GM12878 (cell line): ENCODE results near the gene ABCA4. TPM values are rescaled to one million over a fixed set of nuclear protein-coding genes. Genes with fewer than 3 reads are reported as not detected.

Experiments used
- ATAC-seq: fragments of 200-7000 bp; cut with Tn5 transposase; 3 replicates; pipeline ENCODE4 v1.9.1; 2020; ENCODE audit warnings: mild to moderate bottlenecking, moderate library complexity
- BruUV-seq: library from RNA; stranded (reverse); fragments of 400-500 nt; replicated peaks from 2 replicates; lab custom pipeline; 2021; lab: Mats Ljungman, UMichigan
- CTCF ChIA-PET: fragments of 300-600 bp; sonication (Branson Sonifier 250); formaldehyde crosslinking; extraction: SDS; loops from one replicate; lab custom pipeline; 2021; ENCODE audit warnings: inconsistent platforms; lab: Yijun Ruan, JAX
- POLR2A ChIA-PET: fragments of 350-600 bp; formaldehyde crosslinking; extraction: SDS; loops from one replicate; lab custom pipeline; 2021; ENCODE audit warnings: inconsistent platforms; lab: Charles Lee
- RAD21 ChIA-PET: fragments of 300-600 bp; sonication (Branson Sonifier 250); formaldehyde crosslinking; loops from one replicate; lab custom pipeline; 2023; ENCODE audit warnings: antibody characterized with exemption; ENCODE audit not compliant: unreplicated experiment; lab: Charles Lee
- SMC1A ChIA-PET: fragments of 300-600 bp; sonication (Branson Sonifier 250); formaldehyde crosslinking; loops from one replicate; lab custom pipeline; 2023; ENCODE audit not compliant: unreplicated experiment, uncharacterized antibody; lab: Charles Lee
- DNase-seq: peaks from one replicate; pipeline ENCODE4 v3.0.0-alpha.2; 2011; ENCODE audit warnings: low read depth, low spot score
- FAIRE-seq: peaks from 3 replicates; lab custom pipeline; 2011; peaks lifted over from hg19 to GRCh38; lab: Jason Lieb, UNC
- H2AFZ ChIP-seq: 2 replicates; pipeline ENCODE4 v1.6.0; 2011; ENCODE audit warnings: low read depth, low read length, control low read depth; ENCODE audit not compliant: control insufficient read depth
- H3K27ac ChIP-seq: 2 replicates; pipeline ENCODE4 v1.5.1; 2011; ENCODE audit warnings: control low read depth; ENCODE audit not compliant: control insufficient read depth, insufficient read depth
- H3K27me3 ChIP-seq, 2 experiments: replicated peaks in 1 of 2; 2 replicates each; pipeline versions ENCODE4 v1.6.0 to v1.6.1; 2011; ENCODE audit warnings: low read length in 1 of 2; ENCODE audit not compliant: control insufficient read depth in 2 of 2, insufficient read depth in 2 of 2
- H3K36me3 ChIP-seq, 2 experiments: 2 replicates each; pipeline ENCODE4 v1.5.1; 2011; ENCODE audit warnings: low read length in 1 of 2; ENCODE audit not compliant: control insufficient read depth in 2 of 2, insufficient read depth in 2 of 2
- H3K4me1 ChIP-seq: 2 replicates; pipeline ENCODE4 v1.6.1; 2011; ENCODE audit warnings: mild to moderate bottlenecking, low read length, moderate library complexity, mixed read lengths; ENCODE audit not compliant: control insufficient read depth, insufficient read depth
- H3K4me2 ChIP-seq: 2 replicates; pipeline ENCODE4 v1.6.0; 2011; ENCODE audit warnings: control low read depth; ENCODE audit not compliant: control insufficient read depth, insufficient read depth
- H3K4me3 ChIP-seq: fragments of 200-600 bp; sonication (generic); 2 replicates; pipeline ENCODE4 v1.5.1; 2016
- H3K79me2 ChIP-seq: 2 replicates; pipeline ENCODE4 v1.6.0; 2011; ENCODE audit warnings: low read length; ENCODE audit not compliant: control insufficient read depth, insufficient read depth
- H3K9ac ChIP-seq: 2 replicates; pipeline ENCODE4 v1.8.0; 2011; ENCODE audit warnings: low read length, control low read depth, mixed read lengths; ENCODE audit not compliant: control insufficient read depth, insufficient read depth
- H3K9me3 ChIP-seq: replicated peaks from 3 replicates; pipeline ENCODE4 v1.5.1; 2011; ENCODE audit warnings: mild to moderate bottlenecking, low read length; ENCODE audit not compliant: control insufficient read depth, insufficient read depth
- H4K20me1 ChIP-seq: 2 replicates; pipeline ENCODE4 v1.6.0; 2011; ENCODE audit not compliant: control insufficient read depth, insufficient read depth
- BCL11A ChIP-seq: IDR thresholded peaks from 2 replicates; pipeline ENCODE4 v1.6.1; 2011; ENCODE audit warnings: low read depth, low read length
- EGR1 ChIP-seq, 2 experiments: IDR thresholded peaks; 1 replicate in 1 of 2; 2 replicates in 1 of 2; pipeline ENCODE4 v1.6.1; 2011 to 2012; ENCODE audit warnings: low read depth in 2 of 2, low read length in 2 of 2, borderline replicate concordance in 1 of 2, mild to moderate bottlenecking in 1 of 2, moderate library complexity in 1 of 2
- ETV6 ChIP-seq, 2 experiments: fragments of 450-650 bp in 1 of 2; IDR thresholded peaks in 1 of 2; conservative IDR thresholded peaks in 1 of 2; 2 replicates each; pipeline ENCODE4 v1.6.1; 2014; ENCODE audit warnings: antibody characterized with exemption in 1 of 2, borderline replicate concordance in 1 of 2, low read depth in 1 of 2, mild to moderate bottlenecking in 1 of 2, moderate library complexity in 1 of 2
- FOS ChIP-seq: IDR thresholded peaks from 3 replicates; pipeline ENCODE4 v1.6.1; 2011; ENCODE audit warnings: borderline replicate concordance; ENCODE audit not compliant: insufficient read length; ENCODE audit errors: extremely low read depth
- GABPA ChIP-seq: IDR thresholded peaks from 2 replicates; pipeline ENCODE4 v1.6.1; 2014; ENCODE audit warnings: antibody characterized with exemption, low read depth, mild to moderate bottlenecking, inconsistent platforms
- HDAC6 ChIP-seq: fragments of 200-600 bp; sonication (generic); IDR thresholded peaks from one replicate; pipeline ENCODE4 v1.8.0; 2017; ENCODE audit warnings: antibody characterized with exemption; ENCODE audit not compliant: unreplicated experiment
- IKZF1 ChIP-seq: fragments of 450-650 bp; conservative IDR thresholded peaks from 2 replicates; pipeline ENCODE4 v1.6.1; 2017; ENCODE audit warnings: antibody characterized with exemption, mild to moderate bottlenecking
- KLF5 ChIP-seq: fragments of 450-650 bp; IDR thresholded peaks from 2 replicates; pipeline ENCODE4 v1.6.1; 2014; ENCODE audit warnings: mild to moderate bottlenecking; ENCODE audit not compliant: partially characterized antibody
- NFIC ChIP-seq: IDR thresholded peaks from 2 replicates; pipeline ENCODE4 v1.6.1; 2012; ENCODE audit warnings: low read depth, mild to moderate bottlenecking, inconsistent platforms, low read length, moderate library complexity
- POLR2A ChIP-seq: IDR thresholded peaks from 2 replicates; pipeline ENCODE4 v1.6.1; 2011; ENCODE audit warnings: low read depth, mild to moderate bottlenecking, low read length
- RCOR1 ChIP-seq: conservative IDR thresholded peaks from 2 replicates; pipeline ENCODE4 v1.6.1; 2012; ENCODE audit warnings: low read depth, low read length, improper control_type of control experiment
- RUNX3 ChIP-seq: IDR thresholded peaks from 2 replicates; pipeline ENCODE4 v1.6.1; 2012; ENCODE audit warnings: low read length, inconsistent platforms
- TARDBP ChIP-seq: IDR thresholded peaks from 2 replicates; pipeline ENCODE4 v1.6.1; 2016; ENCODE audit warnings: borderline replicate concordance
- WGBS: methylation state at CpG from one replicate; pipeline ENCODE4 v1.1.6; 2016; ENCODE audit warnings: low lambda C conversion rate; ENCODE audit not compliant: insufficient replicate concordance, insufficient coverage; ENCODE audit errors: missing lambda C conversion rate; 5-methylcytosine and 5-hydroxymethylcytosine counted together
- in situ Hi-C: fragments of 300-500 bp; cut with MboI; formaldehyde crosslinking; loops from 9 replicates; pipeline ENCODE4 v1.14.3; 2018; ENCODE audit warnings: mixed read lengths
- intact Hi-C: fragments of 100-400 bp; cut with micrococcal nuclease; formaldehyde crosslinking; loops from one replicate; pipeline ENCODE4 v1.14.2; 2022; ENCODE audit not compliant: unreplicated experiment
- polyA plus RNA-seq, 11 experiments: library from polyadenylated mRNA; depleted of rRNA in 4 of 11; unstranded in 6 of 11; stranded (reverse) in 5 of 11; fragments of >200 nt; fragmentation: Nextera tagmentation in 4 of 11; fragmentation: Illumina TruSeq in 1 of 11; extraction: Ambion mirVana in 4 of 11; extraction: Trizol in 1 of 11; gene quantifications; 1 replicate in 1 of 11; 2 replicates in 10 of 11; pipeline versions ENCODE4 v1.2.1 to v1.2.3, GENCODE V29; 2011 to 2016; ENCODE audit warnings: inconsistent platforms in 2 of 11, missing spikeins in 2 of 11, low read depth in 1 of 11
- total RNA-seq, 4 experiments: library from RNA; depleted of rRNA in 3 of 4; stranded (reverse); fragments of >200 nt in 3 of 4; fragmentation: Illumina TruSeq in 1 of 4; extraction: Trizol in 1 of 4; gene quantifications; 2 replicates each; pipeline versions ENCODE4 v1.2.1 to v1.2.3, GENCODE V29; 2013 to 2021
- TF ChIP-seq, protein P1 (sequence below): fragments of 450-650 bp; formaldehyde crosslinking; IDR thresholded peaks from 2 replicates; pipeline ENCODE4 v1.4.0; 2020; ENCODE audit warnings: mild to moderate bottlenecking, moderate library complexity
- TF ChIP-seq, protein P2 (sequence below): IDR thresholded peaks from 2 replicates; pipeline ENCODE4 v1.6.1; 2012; ENCODE audit warnings: low read length, inconsistent platforms

Gene ABCA4
- total and polyA plus RNA-seq, 10 of the 15 experiments (the other 5 are each of a cell fraction or from before 2014, with no cell fraction given) = 0.03 to 0.28 (median 0.11) TPM; not detected in 3

DNA sequence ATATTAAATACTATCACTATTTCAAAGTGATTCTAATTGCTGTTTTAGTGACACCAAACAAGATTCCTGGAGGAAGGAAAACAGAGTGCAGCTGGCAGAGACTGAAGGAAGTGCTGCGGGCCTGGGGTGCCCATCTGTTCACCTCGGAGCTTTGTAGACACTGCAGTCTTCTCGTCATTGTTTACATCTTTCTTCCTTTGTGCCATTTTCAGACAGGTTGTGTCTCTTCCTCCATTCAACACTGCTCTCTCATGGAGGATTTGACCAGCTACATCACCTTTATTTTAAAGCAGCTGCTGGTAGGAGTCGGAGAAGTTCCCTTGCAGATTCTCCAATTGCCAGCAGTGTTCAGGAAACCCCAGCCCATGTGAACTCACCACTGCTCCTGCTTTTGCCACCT is 37.3 kb downstream of the ABCA4 start:
- Histone ChIP-seq H3K4me2 (no peak overlapping the region), H2AFZ (no peak overlapping the region), H3K36me3 (no peaks in the 10 kb centered on the region), H3K79me2 (no peaks in the 10 kb centered on the region), H3K4me3 (no peak overlapping the region), H3K27ac (no peak overlapping the region), H3K9me3 (no peaks in the 10 kb centered on the region), H3K27me3 (peaks cover 0 to 5% of the 10 kb centered on the region in 2 experiments; a peak in 3 of 4 replicates), H3K4me1 (no peaks in the 10 kb centered on the region), H3K9ac (no peak overlapping the region), H4K20me1 (no peaks in the 10 kb centered on the region)
- 0% methylated on average over 4 of the region's 4 CpGs for WGBS
- no TSS peak for BruUV-seq
- TF ChIP-seq EGR1 (IDR thresholded peaks at IDR 0.05; ENCODE audit: borderline replicate concordance in 1 of 2, low read depth in 2 of 2, low read length in 2 of 2) (no peak), RUNX3 (no peak), ETV6 (conservative IDR thresholded peaks at IDR 0.05 in 1 of 2, IDR thresholded peaks at IDR 0.05 in 1 of 2; ENCODE audit: borderline replicate concordance in 1 of 2, low read depth in 1 of 2) (no peak), TARDBP (no peak), POLR2A (no peak), RCOR1 (no peak), BCL11A (no peak), GABPA (no peak), HDAC6 (no peak), KLF5 (no peak), FOS (no peak), IKZF1 (no peak), NFIC (no peak)
- TF ChIP-seq, protein P1, sequence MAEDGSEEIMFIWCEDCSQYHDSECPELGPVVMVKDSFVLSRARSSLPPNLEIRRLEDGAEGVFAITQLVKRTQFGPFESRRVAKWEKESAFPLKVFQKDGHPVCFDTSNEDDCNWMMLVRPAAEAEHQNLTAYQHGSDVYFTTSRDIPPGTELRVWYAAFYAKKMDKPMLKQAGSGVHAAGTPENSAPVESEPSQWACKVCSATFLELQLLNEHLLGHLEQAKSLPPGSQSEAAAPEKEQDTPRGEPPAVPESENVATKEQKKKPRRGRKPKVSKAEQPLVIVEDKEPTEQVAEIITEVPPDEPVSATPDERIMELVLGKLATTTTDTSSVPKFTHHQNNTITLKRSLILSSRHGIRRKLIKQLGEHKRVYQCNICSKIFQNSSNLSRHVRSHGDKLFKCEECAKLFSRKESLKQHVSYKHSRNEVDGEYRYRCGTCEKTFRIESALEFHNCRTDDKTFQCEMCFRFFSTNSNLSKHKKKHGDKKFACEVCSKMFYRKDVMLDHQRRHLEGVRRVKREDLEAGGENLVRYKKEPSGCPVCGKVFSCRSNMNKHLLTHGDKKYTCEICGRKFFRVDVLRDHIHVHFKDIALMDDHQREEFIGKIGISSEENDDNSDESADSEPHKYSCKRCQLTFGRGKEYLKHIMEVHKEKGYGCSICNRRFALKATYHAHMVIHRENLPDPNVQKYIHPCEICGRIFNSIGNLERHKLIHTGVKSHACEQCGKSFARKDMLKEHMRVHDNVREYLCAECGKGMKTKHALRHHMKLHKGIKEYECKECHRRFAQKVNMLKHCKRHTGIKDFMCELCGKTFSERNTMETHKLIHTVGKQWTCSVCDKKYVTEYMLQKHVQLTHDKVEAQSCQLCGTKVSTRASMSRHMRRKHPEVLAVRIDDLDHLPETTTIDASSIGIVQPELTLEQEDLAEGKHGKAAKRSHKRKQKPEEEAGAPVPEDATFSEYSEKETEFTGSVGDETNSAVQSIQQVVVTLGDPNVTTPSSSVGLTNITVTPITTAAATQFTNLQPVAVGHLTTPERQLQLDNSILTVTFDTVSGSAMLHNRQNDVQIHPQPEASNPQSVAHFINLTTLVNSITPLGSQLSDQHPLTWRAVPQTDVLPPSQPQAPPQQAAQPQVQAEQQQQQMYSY (CRISPR knock-in tag) = no peak
- TF ChIP-seq, protein P2, sequence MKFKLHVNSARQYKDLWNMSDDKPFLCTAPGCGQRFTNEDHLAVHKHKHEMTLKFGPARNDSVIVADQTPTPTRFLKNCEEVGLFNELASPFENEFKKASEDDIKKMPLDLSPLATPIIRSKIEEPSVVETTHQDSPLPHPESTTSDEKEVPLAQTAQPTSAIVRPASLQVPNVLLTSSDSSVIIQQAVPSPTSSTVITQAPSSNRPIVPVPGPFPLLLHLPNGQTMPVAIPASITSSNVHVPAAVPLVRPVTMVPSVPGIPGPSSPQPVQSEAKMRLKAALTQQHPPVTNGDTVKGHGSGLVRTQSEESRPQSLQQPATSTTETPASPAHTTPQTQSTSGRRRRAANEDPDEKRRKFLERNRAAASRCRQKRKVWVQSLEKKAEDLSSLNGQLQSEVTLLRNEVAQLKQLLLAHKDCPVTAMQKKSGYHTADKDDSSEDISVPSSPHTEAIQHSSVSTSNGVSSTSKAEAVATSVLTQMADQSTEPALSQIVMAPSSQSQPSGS = no peak
- SMC1A ChIA-PET = interaction anchor here (1.1 kb wide), 1 partner anchor 9 kb away, joined by 3 read pairs; no protein-coding TSS in a partner anchor
- POLR2A ChIA-PET = no interaction called here
- intact Hi-C loops = no loop called here
- CTCF ChIA-PET = no interaction called here
- ATAC-seq = no peak
- in situ Hi-C loops = no loop called here
- FAIRE-seq = no peak
- RAD21 ChIA-PET = no interaction called here
- DNase-seq = no peak
